K562 (cell line): Measurements from ENCODE around the gene PHLDB1. TPM values are rescaled to one million over a fixed set of nuclear protein-coding genes. Genes with fewer than 3 reads are reported as not detected.

ENCODE experiments used
- ATAC-seq: fragments of 200-7000 bp; cut with Tn5 transposase; 3 replicates; pipeline ENCODE4 v1.9.1; 2020; ENCODE audit warnings: moderate library complexity
- BruUV-seq: library from RNA; stranded (reverse); fragments of 400-500 nt; replicated peaks from 2 replicates; lab custom pipeline; 2021; lab: Mats Ljungman, UMichigan
- CTCF ChIA-PET: fragments of 300-600 bp; formaldehyde crosslinking; extraction: SDS; loops from one replicate; lab custom pipeline; 2021; ENCODE audit warnings: low intra/inter-chr PET ratio; lab: Yijun Ruan, JAX
- POLR2A ChIA-PET: fragments of 300-600, 350-650 bp; sonication (Branson Sonifier 250); formaldehyde crosslinking; extraction: SDS; loops from one replicate; lab custom pipeline; 2021; ENCODE audit warnings: antibody characterized with exemption, inconsistent platforms; lab: Yijun Ruan, JAX
- DNase-seq, 4 experiments: peaks; one replicate each; pipeline versions ENCODE4 v3.0.0 to v3.0.0-alpha.2; 2011 to 2018; ENCODE audit warnings: low spot score in 3 of 4, mixed read lengths in 3 of 4; ENCODE audit errors: extremely low read depth in 1 of 4
- FAIRE-seq: peaks from 2 replicates; lab custom pipeline; 2011; peaks lifted over from hg19 to GRCh38; lab: Jason Lieb, UNC
- H2AFZ ChIP-seq: 2 replicates; pipeline ENCODE4 v1.6.0; 2011; ENCODE audit warnings: low read depth, low read length, control low read depth, inconsistent platforms
- H3K27ac ChIP-seq: fragments of 200-600 bp; 3 replicates; pipeline ENCODE4 v1.8.0; 2011; ENCODE audit warnings: low read depth, mild to moderate bottlenecking, control low read depth, inconsistent platforms, low read length, moderate library complexity, mixed read lengths; ENCODE audit errors: extremely low read depth
- H3K27me3 ChIP-seq, 2 experiments: fragments of 300-600 bp in 1 of 2; 2 replicates in 1 of 2; 3 replicates in 1 of 2; pipeline versions ENCODE4 v1.6.0 to v1.8.0; 2011; ENCODE audit warnings: inconsistent platforms in 2 of 2, low read length in 2 of 2, mild to moderate bottlenecking in 1 of 2, mixed read lengths in 1 of 2, moderate library complexity in 1 of 2; ENCODE audit not compliant: control insufficient read depth in 2 of 2, insufficient read depth in 2 of 2
- H3K36me3 ChIP-seq: fragments of 300-600 bp; 3 replicates; pipeline ENCODE4 v1.8.0; 2011; ENCODE audit warnings: mild to moderate bottlenecking, low read length, inconsistent platforms; ENCODE audit not compliant: control insufficient read depth, insufficient read depth
- H3K4me1 ChIP-seq, 2 experiments: fragments of 200-600 bp in 1 of 2; replicated peaks in 1 of 2; 2 replicates in 1 of 2; 3 replicates in 1 of 2; pipeline versions ENCODE4 v1.5.1 to v1.8.0; 2011; ENCODE audit warnings: inconsistent platforms in 2 of 2, low read length in 2 of 2, mild to moderate bottlenecking in 1 of 2, mixed read lengths in 1 of 2, moderate library complexity in 1 of 2; ENCODE audit not compliant: control insufficient read depth in 2 of 2, insufficient read depth in 2 of 2
- H3K4me2 ChIP-seq: 2 replicates; pipeline ENCODE4 v1.6.1; 2011; ENCODE audit warnings: low read length, control low read depth, inconsistent platforms, mixed read lengths; ENCODE audit not compliant: insufficient read depth
- H3K4me3 ChIP-seq: fragments of 200-600 bp; sonication (generic), shearing (Covaris generic); 2 replicates; pipeline ENCODE4 v1.5.1; 2016; ENCODE audit warnings: control low read depth, inconsistent platforms
- H3K79me2 ChIP-seq: fragments of 200-600 bp; 3 replicates; pipeline ENCODE4 v1.8.0; 2011; ENCODE audit warnings: low read length, inconsistent platforms; ENCODE audit not compliant: control insufficient read depth, insufficient read depth
- H3K9ac ChIP-seq, 2 experiments: 2 replicates each; pipeline versions ENCODE4 v1.6.0 to v1.6.1; 2011; ENCODE audit warnings: low read depth in 2 of 2, low read length in 2 of 2, control low read depth in 1 of 2, inconsistent platforms in 1 of 2, mild to moderate bottlenecking in 1 of 2, mixed read lengths in 1 of 2; ENCODE audit not compliant: insufficient read depth in 1 of 2
- H3K9me1 ChIP-seq: one replicate; pipeline ENCODE4 v1.6.0; 2011; ENCODE audit warnings: inconsistent platforms, mild to moderate bottlenecking, low read length, moderate library complexity; ENCODE audit not compliant: control insufficient read depth, insufficient read depth
- H3K9me3 ChIP-seq: replicated peaks from 2 replicates; pipeline ENCODE4 v1.5.1; 2011; ENCODE audit warnings: low read depth, low read length, inconsistent platforms; ENCODE audit not compliant: control insufficient read depth, insufficient read depth
- H4K20me1 ChIP-seq: replicated peaks from 2 replicates; pipeline ENCODE4 v1.6.1; 2011; ENCODE audit warnings: low read length, inconsistent platforms, mixed read lengths; ENCODE audit not compliant: control insufficient read depth, insufficient read depth
- BCOR ChIP-seq: fragments of 450-650 bp; IDR thresholded peaks from 2 replicates; pipeline ENCODE4 v1.6.1; 2016
- CTBP1 ChIP-seq: fragments of 450-650 bp; IDR thresholded peaks from 2 replicates; pipeline ENCODE4 v1.6.1; 2016; ENCODE audit warnings: borderline replicate concordance
- FOXM1 ChIP-seq, 2 experiments: fragments of 450-650 bp in 1 of 2; sonication (generic) in 1 of 2; formaldehyde crosslinking in 1 of 2; IDR thresholded peaks; 2 replicates each; pipeline versions ENCODE4 v1.6.1 to v1.9.0; 2017 to 2022; ENCODE audit warnings: low read depth in 2 of 2, mild to moderate bottlenecking in 2 of 2, missing genetic modification reagents in 1 of 2, moderate library complexity in 1 of 2
- POLR2G ChIP-seq: fragments of 200-400 bp; formaldehyde crosslinking; IDR thresholded peaks from 2 replicates; pipeline ENCODE4 v1.6.1; 2017; ENCODE audit warnings: low read depth, mild to moderate bottlenecking, antibody characterized with exemption, low read length, moderate library complexity
- POLR3G ChIP-seq: IDR thresholded peaks from 2 replicates; pipeline ENCODE4 v1.6.1; 2011; ENCODE audit not compliant: insufficient read length, insufficient replicate concordance; ENCODE audit errors: extremely low read depth
- WGBS: fragments of 100-300 bp; shearing (Covaris generic); methylation state at CpG from one replicate; pipeline ENCODE4 v1.1.6; 2016; ENCODE audit warnings: low coverage, mixed read lengths; ENCODE audit not compliant: insufficient coverage; ENCODE audit errors: missing lambda C conversion rate; 5-methylcytosine and 5-hydroxymethylcytosine counted together
- in situ Hi-C: fragments of 300-500 bp; cut with MboI; formaldehyde crosslinking; loops from 4 replicates; pipeline ENCODE4 v1.15.0; 2018; ENCODE audit warnings: inconsistent platforms, mixed read lengths
- intact Hi-C: fragments of 100-400 bp; cut with micrococcal nuclease; formaldehyde crosslinking; loops from 2 replicates; pipeline ENCODE4 v1.14.2; 2022
- polyA plus RNA-seq, 8 experiments: library from polyadenylated mRNA; depleted of rRNA in 4 of 8; stranded (reverse) in 5 of 8; unstranded in 3 of 8; fragments of >200 nt; fragmentation: Nextera tagmentation in 2 of 8; fragmentation: Illumina TruSeq in 1 of 8; extraction: Ambion mirVana in 2 of 8; extraction: Trizol in 1 of 8; gene quantifications; 2 replicates each; pipeline versions ENCODE4 v1.2.1 to v1.2.3, GENCODE V29; 2011 to 2014; ENCODE audit warnings: inconsistent platforms in 1 of 8, missing spikeins in 1 of 8
- total RNA-seq, 7 experiments: library from RNA; depleted of rRNA in 6 of 7; stranded (reverse); fragments of >200 nt in 6 of 7; fragmentation: Illumina TruSeq in 2 of 7; extraction: Trizol in 2 of 7; gene quantifications; 2 replicates each; pipeline versions ENCODE4 v1.2.1 to v1.2.3, GENCODE V29; 2011 to 2021; ENCODE audit warnings: low replicate concordance in 1 of 7
- TF ChIP-seq, protein P1 (sequence below): fragments of 250-450 bp; sonication (Bioruptor Pico); IDR thresholded peaks from 2 replicates; pipeline ENCODE4 v1.8.0; 2021; ENCODE audit warnings: mild to moderate bottlenecking, moderate library complexity
- TF ChIP-seq, protein P2 (sequence below): fragments of 450-650 bp; conservative IDR thresholded peaks from 2 replicates; pipeline ENCODE4 v1.6.1; 2016; ENCODE audit warnings: missing genetic modification characterization, low read depth, mild to moderate bottlenecking, missing compliant biosample characterization, moderate library complexity
- TF ChIP-seq, protein P3 (sequence below): fragments of 450-650 bp; IDR thresholded peaks from 2 replicates; pipeline ENCODE4 v1.6.1; 2016; ENCODE audit warnings: mild to moderate bottlenecking
- TF ChIP-seq, protein P4 (sequence below): sonication (generic); formaldehyde crosslinking; IDR thresholded peaks from 2 replicates; pipeline ENCODE4 v1.9.0; 2022; ENCODE audit warnings: mild to moderate bottlenecking, missing genetic modification reagents
- TF ChIP-seq, protein P5 (sequence below): sonication (generic); formaldehyde crosslinking; IDR thresholded peaks from 2 replicates; pipeline ENCODE4 v1.8.0; 2022; ENCODE audit warnings: mild to moderate bottlenecking, missing genetic modification reagents, borderline replicate concordance

Gene PHLDB1
- total and polyA plus RNA-seq, 9 of the 15 experiments (the other 6 are each of a cell fraction or from before 2014, with no cell fraction given), result 2.0 to 28.7 (median 16.2) TPM

DNA sequence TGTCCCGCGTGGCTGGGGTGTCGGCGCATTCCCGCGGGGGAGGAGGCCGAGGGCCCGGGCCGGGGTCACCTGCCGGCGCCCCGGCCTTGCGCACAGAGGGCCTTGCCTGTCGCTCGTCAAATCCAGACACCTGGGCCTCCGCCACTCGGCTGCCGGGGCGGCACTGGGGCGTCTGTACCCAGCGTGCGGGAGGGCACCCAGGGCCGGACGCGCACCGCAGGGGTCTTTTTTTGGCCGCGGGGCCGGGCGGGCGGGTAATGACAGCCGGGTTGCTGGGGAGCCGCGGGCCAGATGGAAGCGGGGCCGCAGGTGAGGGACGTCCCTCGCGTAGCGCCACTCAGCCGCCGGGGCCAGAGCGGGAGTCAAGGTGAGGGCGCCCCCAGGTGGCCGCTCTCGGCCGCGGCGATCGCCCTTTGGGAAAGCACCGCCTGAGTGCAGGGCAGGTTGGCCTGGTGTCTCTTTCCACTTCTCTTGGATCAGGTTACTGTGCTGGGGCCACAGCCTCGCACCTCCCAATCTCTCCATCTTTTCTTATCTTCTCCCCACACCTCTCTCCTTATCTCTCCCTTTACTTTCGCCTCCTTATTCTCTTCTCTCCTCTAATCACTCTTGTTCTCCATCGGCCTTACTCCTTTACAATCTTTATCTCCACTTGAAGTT, 3.5 kb downstream of the PHLDB1 start:
- WGBS, result 13% methylated on average over 19 of the region's 54 CpGs
- DNase-seq (peak; percentile 72 to 91 (median 76)), FAIRE-seq (peak; percentile 74), ATAC-seq (peak; percentile 81)
- Histone ChIP-seq H3K9me3 (no peaks in the 10 kb centered on the region), H3K4me2 (peak overlapping the region; percentile 50), H3K9me1 (peaks cover 3% of the 10 kb centered on the region), H3K4me1 (peaks cover 23 to 51% of the 10 kb centered on the region in 2 experiments), H3K27me3 (no peaks in the 10 kb centered on the region), H3K27ac (peak overlapping the region; percentile 38; the same call in 1 of the 3 replicates), H2AFZ (peak overlapping the region; percentile 68), H3K9ac (peak overlapping the region in 1 of 2 experiments; percentile 84; a peak in 2 of 4 replicates), H3K79me2 (peaks cover 10% of the 10 kb centered on the region; the same call in 2 of the 3 replicates), H4K20me1 (no peaks in the 10 kb centered on the region), H3K4me3 (no peak overlapping the region), H3K36me3 (peaks cover 15% of the 10 kb centered on the region)
- BruUV-seq, result no TSS peak
- intact Hi-C loops (loop anchor here (1.0 to 2.0 kb wide), 2 partner anchors 16 to 48 kb away; no protein-coding TSS in a partner anchor), in situ Hi-C loops (no loop called here)
- CTCF ChIA-PET, result interaction anchor here (0.6 to 1.4 kb wide), 3 partner anchors 16 to 345 kb away, joined by 3 to 4 read pairs (median 3); partner anchors contain the start of gene UPK2
- POLR2A ChIA-PET, result interaction anchor here (1.1 kb wide), 1 partner anchor 11 kb away, joined by 3 read pairs; no protein-coding TSS in a partner anchor
- TF ChIP-seq POLR3G (no peak), FOXM1 (IDR thresholded peaks at IDR 0.05; ENCODE audit: low read depth) (peak; percentile 72; the same call in 1 of the 2 replicates), FOXM1 (CRISPR knock-in tag; IDR thresholded peaks at IDR 0.05; ENCODE audit: low read depth) (no peak), POLR2G (peak; percentile 51; the same call in 1 of the 2 replicates), BCOR (peak; percentile 72), CTBP1 (peak; percentile 98)
- TF ChIP-seq, protein P1, sequence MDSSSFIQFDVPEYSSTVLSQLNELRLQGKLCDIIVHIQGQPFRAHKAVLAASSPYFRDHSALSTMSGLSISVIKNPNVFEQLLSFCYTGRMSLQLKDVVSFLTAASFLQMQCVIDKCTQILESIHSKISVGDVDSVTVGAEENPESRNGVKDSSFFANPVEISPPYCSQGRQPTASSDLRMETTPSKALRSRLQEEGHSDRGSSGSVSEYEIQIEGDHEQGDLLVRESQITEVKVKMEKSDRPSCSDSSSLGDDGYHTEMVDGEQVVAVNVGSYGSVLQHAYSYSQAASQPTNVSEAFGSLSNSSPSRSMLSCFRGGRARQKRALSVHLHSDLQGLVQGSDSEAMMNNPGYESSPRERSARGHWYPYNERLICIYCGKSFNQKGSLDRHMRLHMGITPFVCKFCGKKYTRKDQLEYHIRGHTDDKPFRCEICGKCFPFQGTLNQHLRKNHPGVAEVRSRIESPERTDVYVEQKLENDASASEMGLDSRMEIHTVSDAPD (CRISPR knock-in tag), result no peak
- TF ChIP-seq, protein P2, sequence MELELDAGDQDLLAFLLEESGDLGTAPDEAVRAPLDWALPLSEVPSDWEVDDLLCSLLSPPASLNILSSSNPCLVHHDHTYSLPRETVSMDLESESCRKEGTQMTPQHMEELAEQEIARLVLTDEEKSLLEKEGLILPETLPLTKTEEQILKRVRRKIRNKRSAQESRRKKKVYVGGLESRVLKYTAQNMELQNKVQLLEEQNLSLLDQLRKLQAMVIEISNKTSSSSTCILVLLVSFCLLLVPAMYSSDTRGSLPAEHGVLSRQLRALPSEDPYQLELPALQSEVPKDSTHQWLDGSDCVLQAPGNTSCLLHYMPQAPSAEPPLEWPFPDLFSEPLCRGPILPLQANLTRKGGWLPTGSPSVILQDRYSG (tag), result no peak
- TF ChIP-seq, protein P3, sequence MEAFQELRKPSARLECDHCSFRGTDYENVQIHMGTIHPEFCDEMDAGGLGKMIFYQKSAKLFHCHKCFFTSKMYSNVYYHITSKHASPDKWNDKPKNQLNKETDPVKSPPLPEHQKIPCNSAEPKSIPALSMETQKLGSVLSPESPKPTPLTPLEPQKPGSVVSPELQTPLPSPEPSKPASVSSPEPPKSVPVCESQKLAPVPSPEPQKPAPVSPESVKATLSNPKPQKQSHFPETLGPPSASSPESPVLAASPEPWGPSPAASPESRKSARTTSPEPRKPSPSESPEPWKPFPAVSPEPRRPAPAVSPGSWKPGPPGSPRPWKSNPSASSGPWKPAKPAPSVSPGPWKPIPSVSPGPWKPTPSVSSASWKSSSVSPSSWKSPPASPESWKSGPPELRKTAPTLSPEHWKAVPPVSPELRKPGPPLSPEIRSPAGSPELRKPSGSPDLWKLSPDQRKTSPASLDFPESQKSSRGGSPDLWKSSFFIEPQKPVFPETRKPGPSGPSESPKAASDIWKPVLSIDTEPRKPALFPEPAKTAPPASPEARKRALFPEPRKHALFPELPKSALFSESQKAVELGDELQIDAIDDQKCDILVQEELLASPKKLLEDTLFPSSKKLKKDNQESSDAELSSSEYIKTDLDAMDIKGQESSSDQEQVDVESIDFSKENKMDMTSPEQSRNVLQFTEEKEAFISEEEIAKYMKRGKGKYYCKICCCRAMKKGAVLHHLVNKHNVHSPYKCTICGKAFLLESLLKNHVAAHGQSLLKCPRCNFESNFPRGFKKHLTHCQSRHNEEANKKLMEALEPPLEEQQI, result no peak
- TF ChIP-seq, protein P4, sequence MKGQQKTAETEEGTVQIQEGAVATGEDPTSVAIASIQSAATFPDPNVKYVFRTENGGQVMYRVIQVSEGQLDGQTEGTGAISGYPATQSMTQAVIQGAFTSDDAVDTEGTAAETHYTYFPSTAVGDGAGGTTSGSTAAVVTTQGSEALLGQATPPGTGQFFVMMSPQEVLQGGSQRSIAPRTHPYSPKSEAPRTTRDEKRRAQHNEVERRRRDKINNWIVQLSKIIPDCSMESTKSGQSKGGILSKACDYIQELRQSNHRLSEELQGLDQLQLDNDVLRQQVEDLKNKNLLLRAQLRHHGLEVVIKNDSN (CRISPR knock-in tag), result no peak
- TF ChIP-seq, protein P5, sequence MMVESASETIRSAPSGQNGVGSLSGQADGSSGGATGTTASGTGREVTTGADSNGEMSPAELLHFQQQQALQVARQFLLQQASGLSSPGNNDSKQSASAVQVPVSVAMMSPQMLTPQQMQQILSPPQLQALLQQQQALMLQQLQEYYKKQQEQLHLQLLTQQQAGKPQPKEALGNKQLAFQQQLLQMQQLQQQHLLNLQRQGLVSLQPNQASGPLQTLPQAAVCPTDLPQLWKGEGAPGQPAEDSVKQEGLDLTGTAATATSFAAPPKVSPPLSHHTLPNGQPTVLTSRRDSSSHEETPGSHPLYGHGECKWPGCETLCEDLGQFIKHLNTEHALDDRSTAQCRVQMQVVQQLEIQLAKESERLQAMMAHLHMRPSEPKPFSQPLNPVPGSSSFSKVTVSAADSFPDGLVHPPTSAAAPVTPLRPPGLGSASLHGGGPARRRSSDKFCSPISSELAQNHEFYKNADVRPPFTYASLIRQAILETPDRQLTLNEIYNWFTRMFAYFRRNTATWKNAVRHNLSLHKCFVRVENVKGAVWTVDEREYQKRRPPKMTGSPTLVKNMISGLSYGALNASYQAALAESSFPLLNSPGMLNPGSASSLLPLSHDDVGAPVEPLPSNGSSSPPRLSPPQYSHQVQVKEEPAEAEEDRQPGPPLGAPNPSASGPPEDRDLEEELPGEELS (CRISPR knock-in tag), result no peak
